AG09319 (cell line): ENCODE data around the gene CFAP299.

Source experiments
- DNase-seq: peaks from one replicate; pipeline ENCODE4 v3.0.0-alpha.2; 2010; ENCODE audit warnings: low read depth; ENCODE audit errors: extremely low read depth
- TF ChIP-seq, protein P1 (sequence below): IDR thresholded peaks from 2 replicates; pipeline ENCODE4 v1.5.1; 2011; ENCODE audit warnings: low read depth, mild to moderate bottlenecking, inconsistent platforms, low read length, moderate library complexity

Gene CFAP299

DNA sequence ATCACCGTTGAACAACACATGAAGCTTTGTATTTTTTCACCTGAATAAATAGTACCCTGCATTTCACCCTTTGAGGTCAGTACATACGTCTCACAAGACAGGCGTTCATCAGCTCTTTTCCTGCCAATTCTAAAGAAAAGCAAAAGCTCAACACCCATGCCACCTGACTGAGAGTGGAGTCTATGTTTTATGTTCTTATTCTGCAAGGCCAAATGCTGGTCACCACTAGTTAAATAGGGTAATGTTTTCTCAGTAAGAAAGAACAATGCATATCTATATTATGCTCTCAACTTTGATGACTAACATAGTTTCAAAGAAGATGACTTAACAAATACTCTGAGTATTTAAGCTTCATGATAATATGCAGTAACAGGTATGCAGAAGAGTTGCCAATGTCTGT, 358.6 kb downstream of the CFAP299 start:
- no peak for DNase-seq
- TF ChIP-seq, protein P1, sequence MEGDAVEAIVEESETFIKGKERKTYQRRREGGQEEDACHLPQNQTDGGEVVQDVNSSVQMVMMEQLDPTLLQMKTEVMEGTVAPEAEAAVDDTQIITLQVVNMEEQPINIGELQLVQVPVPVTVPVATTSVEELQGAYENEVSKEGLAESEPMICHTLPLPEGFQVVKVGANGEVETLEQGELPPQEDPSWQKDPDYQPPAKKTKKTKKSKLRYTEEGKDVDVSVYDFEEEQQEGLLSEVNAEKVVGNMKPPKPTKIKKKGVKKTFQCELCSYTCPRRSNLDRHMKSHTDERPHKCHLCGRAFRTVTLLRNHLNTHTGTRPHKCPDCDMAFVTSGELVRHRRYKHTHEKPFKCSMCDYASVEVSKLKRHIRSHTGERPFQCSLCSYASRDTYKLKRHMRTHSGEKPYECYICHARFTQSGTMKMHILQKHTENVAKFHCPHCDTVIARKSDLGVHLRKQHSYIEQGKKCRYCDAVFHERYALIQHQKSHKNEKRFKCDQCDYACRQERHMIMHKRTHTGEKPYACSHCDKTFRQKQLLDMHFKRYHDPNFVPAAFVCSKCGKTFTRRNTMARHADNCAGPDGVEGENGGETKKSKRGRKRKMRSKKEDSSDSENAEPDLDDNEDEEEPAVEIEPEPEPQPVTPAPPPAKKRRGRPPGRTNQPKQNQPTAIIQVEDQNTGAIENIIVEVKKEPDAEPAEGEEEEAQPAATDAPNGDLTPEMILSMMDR = no peak

DNA sequence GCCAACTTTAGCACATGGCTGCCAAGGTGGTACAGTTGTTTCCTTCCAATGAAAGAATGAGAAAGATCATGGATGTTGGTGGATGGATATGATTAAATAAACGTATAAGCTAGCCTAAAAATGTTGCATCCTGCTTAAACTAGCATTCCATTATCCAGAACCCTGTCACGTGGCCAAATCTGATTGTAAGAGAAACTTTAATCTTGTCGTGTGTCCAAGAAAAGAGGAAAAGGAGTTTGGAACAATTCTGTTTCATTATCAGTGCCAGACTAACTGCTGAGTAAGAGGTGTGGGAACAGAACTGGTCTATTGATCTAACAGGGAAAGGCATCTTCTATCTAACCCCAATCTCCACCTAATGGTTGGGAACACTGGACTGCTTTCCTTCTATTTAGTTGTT, 369.8 kb downstream of the CFAP299 start:
- TF ChIP-seq, protein P1 = no peak
- no peak for DNase-seq

DNA sequence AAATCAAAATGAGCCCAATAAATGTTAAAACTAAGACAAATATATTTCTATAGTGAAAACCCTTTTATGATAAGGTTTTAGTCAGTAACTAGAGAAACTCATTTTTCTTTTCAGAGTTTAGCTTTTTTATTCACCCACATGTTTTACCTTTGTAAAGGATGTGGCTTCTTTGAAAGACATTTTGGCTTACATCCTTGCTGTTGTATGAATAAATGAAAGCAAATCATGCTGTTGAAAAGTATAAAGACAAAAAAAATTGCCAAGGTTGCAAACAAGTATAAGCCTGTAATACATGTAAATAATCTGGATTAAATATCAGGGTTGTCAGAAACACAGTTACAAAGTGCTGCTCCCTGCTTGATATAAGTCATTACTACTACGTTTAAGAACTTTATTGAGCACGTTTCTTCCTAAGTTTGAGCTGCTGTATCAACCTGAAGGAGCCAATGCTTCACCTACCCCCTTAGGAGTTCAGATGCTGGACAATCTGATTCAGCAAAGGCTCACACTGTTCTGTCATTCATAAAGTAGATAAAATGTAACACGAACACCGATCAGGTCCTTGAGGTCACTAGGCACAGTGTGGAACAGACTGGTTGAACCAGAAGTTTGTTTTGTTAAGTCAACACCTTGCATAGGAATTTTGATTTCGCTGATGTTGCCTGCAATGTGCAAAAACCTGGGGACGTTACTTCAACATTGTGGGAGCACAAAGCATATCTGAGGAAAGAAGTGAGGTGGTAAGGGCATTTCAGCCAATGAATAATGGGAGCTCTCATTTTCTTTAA, 373.7 kb downstream of the CFAP299 start:
- TF ChIP-seq, protein P1 = no peak
- no peak for DNase-seq

DNA sequence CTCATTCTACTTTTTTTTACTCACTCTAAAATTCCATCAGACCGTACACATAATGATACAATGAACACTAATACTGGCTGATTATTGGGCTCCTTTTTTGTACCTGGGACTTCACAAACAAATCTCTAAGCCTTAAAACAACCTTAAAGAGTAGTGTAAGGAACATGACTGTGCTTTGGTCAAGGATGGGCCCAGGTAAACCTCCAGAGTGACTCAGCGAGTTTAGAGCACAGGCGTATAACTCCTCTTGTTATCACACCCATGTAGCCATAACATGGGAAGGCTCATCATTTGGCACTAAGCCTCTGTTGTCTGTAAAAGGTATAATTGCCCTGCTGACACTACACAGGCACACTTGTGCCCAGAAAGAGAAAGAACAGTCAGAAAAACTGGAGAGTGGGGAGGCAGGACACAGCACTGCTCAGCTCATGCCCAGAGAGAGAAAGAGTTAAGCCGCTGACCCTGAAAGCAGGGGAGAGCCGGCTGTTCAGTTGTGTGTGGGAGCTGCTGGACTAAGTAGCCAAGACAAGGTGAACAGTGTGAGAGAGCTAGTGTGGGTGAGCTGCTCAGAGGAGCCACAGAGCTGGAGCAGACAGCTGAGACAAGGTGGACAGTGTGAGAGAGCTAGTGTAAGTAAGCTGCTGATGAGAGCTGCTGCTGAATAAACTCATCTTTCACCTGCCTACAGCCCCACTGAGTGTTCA, 375.4 kb downstream of the CFAP299 start:
- no peak for DNase-seq
- TF ChIP-seq, protein P1 = no peak

DNA sequence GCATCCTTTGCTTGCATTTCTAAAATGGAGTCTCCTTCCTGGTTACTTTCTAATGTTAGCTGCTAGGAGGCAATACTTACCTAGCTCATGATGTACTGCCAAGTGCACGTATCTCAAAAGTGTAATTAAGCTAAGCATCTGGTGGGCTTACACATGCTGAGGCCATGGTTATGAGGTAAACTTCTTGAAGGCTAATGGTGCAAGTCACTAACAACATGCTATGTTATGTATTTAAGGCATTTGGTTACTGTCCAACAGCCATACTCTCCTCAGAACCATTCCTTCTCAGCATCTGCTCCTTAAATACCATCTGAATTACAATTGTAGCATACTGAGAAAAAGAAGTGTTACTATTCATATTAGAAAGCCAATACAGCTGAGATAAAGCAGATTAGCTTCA, 376.4 kb downstream of the CFAP299 start:
- no peak for DNase-seq
- TF ChIP-seq, protein P1 = no peak

DNA sequence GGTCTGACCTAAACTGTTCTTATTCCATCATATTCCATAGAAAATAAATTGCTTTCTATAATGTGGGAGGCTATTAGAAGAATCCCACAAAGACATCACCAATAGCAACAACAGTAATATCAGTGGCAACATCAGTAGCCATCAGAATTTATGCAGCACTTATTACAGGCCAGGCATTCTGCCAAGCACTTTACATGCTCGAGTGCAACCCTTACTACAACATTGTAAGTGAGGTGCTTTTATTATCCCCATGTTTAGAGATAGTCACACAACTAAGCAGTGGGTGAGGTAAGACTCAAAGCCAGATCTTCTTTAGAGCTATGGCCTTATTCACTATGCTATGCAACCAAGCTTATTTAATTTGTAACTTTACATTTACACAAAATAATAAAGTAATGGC, 377.9 kb downstream of the CFAP299 start:
- TF ChIP-seq, protein P1 = no peak
- DNase-seq = peak; percentile 44

DNA sequence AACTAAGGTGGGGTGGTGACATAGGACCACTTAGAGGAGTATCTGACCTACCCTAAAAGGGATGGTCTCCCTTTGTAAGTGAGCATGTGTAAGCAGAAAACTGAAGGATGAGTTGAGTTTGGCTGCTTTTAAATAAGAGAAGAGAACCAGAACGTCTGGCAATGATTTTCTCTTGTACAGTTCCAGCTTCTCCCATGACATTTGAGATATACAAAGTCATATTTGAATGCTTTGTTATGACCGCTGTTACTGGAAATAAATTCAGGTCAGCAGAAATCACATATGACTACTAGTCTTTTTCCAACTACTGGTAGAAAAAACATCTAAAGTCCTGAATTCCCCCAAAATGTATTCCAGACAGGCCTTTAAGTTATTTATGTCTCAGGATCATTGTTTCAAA, 381.7 kb downstream of the CFAP299 start:
- no peak for DNase-seq
- TF ChIP-seq, protein P1 = no peak
